ENCODE data around the gene IL20RA.
"Not testable (repeated sequence)": the region's sequence is repeated elsewhere in the genome, so short reads cannot be mapped to it uniquely, and the experiment has no call there.

The IL20RA gene

GRCh38 chr6:137008204-137008603, 36.6 kb downstream of the IL20RA start:
- no peak for DNase-seq (ENCODE audit: low read depth)

GRCh38 chr6:137006056-137006455, 38.7 kb downstream of the IL20RA start:
- DNase-seq (ENCODE audit: low read depth): no peak

GRCh38 chr6:137005073-137005472, 39.7 kb downstream of the IL20RA start:
- no peak for DNase-seq (ENCODE audit: low read depth)

GRCh38 chr6:137002505-137002904, 42.3 kb downstream of the IL20RA start:
- no peak for DNase-seq (ENCODE audit: low read depth)

- no peak for DNase-seq (ENCODE audit: low read depth)
Measured at GRCh38 chr6:137001977-137002302, 42.8 kb downstream of the IL20RA start.

- DNase-seq (ENCODE audit: low read depth): no peak
Measured at GRCh38 chr6:137001299-137001976, 43.3 kb downstream of the IL20RA start.

DNA sequence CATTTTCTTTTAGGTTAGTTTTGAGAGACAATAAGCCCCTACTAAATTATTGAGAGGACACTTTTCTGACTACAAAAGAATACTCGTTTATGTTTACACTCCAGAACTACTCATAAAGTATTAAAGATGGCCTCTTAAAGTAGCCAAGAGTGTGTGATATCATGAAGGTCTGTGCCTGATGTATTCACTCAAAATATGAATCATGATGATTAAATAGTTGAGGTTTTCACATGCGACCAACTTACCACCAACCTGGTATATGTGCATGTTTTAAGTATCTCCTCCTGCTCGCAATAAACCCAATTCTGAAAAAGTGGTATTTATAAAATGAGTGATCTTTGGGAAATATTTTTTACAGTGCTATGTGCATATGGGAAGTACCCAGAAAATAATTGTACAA, 43.9 kb downstream of the IL20RA start:
- DNase-seq (ENCODE audit: low read depth): no peak

- DNase-seq (ENCODE audit: low read depth): no peak
Measured at GRCh38 chr6:136995521-136995920, 49.2 kb downstream of the IL20RA start.

GRCh38 chr6:136994782-136995181, 50.0 kb downstream of the IL20RA start:
- no peak for DNase-seq (ENCODE audit: low read depth)

DNA sequence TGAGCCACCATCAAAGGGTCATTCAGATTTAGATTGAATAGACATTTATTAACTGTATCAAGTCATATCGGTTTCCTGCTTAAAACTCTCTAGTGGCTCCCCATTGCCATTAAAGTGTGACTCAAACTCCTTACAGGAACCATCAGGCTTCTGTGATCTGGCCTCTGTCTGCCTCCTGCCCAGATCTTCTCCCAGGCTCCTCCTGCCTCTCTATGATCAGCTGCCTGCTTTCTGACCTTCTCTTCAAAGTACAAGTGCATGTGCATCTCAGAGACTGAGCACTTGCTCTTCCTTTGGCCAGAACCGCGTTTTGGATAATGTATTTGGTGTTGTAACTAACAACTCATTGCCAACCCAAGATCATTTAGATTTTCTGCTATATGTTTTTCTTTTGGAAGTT, 52.7 kb downstream of the IL20RA start:
- DNase-seq (ENCODE audit: low read depth): no peak

GRCh38 chr6:136991646-136992045, 53.1 kb downstream of the IL20RA start:
- DNase-seq (ENCODE audit: low read depth): no peak

- no peak for DNase-seq (ENCODE audit: low read depth)
Measured at GRCh38 chr6:136990754-136991153, 54.0 kb downstream of the IL20RA start.

GRCh38 chr6:136990242-136990578, 54.6 kb downstream of the IL20RA start:
- DNase-seq (ENCODE audit: low read depth): no peak

DNA sequence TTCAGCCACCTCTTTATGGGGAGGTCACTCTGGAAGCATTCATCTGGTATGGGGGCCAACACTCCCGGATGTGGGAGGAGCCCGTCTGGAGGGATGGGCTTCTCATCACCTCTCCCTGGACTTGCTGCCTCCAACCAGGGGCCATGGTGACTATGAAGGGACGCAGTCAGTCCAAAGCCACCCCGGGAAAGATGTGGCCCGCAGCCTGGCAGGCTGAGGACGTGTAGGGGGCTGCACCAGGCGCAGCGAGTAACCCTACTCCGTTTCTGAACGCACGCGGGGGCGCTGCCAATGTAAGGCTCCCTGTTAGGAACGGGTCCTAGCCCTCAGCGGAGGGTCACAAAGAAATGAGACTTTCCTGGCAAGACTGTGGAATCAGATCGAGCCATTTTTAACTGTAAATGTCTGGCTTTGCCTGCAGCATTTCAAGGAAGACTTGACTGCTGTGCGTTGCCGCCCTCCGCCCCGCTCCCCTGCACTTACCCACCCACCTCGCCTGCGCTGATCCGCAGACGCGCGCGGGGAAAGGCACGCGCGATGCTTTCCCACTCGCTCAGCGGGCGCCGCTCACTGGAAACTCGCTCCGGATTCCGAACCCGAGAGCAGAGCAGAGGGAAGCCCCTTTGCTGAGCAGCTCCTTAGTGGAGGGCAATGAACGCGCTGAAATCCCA, 55.1 kb downstream of the IL20RA start:
- DNase-seq (ENCODE audit: low read depth): no peak

- no peak for DNase-seq (ENCODE audit: low read depth)
Measured at GRCh38 chr6:136987526-136987925, 57.2 kb downstream of the IL20RA start.

GRCh38 chr6:136985502-136985901, 59.3 kb downstream of the IL20RA start:
- DNase-seq (ENCODE audit: low read depth): no peak

- DNase-seq (ENCODE audit: low read depth): no peak
Measured at GRCh38 chr6:136984578-136984977, 60.2 kb downstream of the IL20RA start.

DNA sequence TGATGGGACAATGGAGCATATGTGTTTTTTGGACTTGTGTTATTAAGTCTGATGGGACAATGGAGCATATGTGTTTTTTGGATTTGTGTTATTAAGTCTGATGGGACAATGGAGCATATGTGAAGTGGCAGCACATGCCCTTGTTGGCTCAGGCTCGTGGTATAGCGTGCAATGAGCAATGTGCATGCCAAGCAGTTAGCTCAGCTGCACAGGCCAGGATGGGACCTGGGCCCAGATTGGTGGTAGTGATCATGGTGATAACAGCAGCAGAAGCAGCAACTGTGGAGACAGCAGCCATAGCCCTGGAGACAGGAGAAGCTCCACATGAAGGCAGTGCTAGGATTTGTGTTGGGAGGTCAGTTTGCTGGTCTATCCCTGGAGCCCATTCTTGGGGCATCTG, 61.1 kb downstream of the IL20RA start:
- no peak for DNase-seq (ENCODE audit: low read depth)

DNA sequence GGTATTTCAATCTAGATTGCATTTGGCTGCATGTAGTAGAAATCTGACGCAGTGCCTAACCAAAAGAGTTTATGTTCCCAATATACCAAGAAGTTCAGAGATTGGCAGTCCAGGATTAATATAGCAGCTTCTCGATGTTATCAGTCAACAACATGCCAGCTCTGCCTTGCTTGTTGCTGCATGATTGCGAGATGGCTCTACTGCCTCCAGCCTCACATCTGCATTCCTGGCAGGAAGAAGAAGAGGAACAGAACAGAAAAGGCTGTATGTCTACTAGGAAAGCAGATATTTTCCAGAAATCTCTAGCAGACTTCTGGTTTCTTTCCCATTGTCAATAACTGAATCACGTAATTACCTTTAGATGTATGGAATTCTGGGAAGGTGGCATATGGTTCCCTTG, 61.8 kb downstream of the IL20RA start:
- no peak for DNase-seq (ENCODE audit: low read depth)

- no peak for DNase-seq (ENCODE audit: low read depth)
Measured at GRCh38 chr6:136980070-136980469, 64.7 kb downstream of the IL20RA start.

GRCh38 chr6:136979206-136979605, 65.6 kb downstream of the IL20RA start:
- DNase-seq (ENCODE audit: low read depth): no peak

DNA sequence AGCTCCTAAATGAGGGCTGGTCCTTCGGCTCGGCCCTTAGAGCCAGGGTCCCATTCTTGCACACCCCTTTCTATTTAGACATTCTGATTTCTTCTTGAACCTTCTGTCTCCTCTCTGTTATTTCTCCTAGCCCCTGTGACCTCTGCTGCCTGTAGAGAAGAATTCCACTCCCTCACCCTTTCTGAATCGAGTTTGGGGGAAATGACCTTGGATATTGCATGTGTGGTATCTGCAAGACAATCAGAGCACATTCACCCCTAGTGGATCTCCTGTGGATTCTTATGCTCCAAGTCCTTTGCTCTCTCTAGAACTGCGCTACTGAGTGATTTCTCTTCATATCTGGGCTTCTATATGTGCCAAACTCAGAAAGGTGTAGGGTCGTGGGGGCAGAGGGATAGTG, 67.7 kb downstream of the IL20RA start:
- DNase-seq (ENCODE audit: low read depth): no peak

DNA sequence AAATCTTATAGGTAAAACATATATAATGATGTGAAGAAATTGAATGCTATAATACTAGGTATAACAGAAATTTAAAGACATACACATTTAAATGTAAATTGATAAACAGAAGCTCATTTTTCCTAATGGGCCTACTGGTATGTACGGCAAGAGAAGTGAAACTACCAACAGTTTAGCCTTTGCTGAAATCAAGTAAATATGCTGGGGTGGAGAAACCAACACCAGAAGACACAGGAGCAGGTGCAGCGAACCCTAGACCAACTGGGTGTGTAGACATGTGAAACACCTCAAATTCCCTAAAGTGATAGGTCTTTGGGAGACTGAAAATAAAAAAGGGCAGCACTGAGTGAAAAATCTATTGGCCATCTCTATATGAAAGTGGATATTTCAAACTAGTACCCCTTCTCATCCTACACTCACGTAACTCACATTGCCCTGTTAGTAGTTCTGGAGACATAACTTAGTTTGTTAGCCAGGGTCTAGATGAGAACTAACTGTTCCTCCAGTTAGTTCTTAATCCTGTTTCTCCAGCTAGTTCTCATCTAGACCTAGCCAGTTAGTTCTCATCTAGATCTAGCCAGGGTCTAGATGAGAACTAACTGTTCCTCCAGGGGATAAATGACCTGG, 69.6 kb downstream of the IL20RA start:
- DNase-seq (ENCODE audit: low read depth): no peak

DNA sequence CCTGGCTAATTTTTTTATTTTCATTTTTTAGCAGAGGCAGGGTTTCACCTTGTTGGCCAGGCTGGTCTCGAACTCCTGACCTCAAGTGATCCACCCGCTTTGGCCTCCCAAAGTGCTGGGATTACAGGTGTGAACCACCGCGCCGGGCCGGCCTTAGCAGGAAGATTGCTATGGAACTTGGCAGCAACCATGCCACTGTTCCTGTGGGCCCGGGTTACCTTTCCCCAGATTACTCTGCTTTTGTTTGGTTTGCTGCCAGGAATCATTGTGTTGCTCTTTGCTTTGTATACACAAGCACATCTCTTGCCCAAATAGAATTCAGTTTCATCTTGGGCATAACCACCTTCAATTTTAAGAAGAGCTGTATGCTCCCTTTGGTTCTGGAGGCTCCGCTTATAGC, 71.0 kb downstream of the IL20RA start:
- not testable (repeated sequence) for DNase-seq (ENCODE audit: low read depth)
